Stromal cell of bone marrow (primary cell): Measurements from ENCODE around the gene GAS7.

ENCODE experiments used
- DNase-seq: peaks from one replicate; pipeline ENCODE4 v3.0.0-alpha.2; 2012; ENCODE audit warnings: low read depth

The GAS7 gene

DNA sequence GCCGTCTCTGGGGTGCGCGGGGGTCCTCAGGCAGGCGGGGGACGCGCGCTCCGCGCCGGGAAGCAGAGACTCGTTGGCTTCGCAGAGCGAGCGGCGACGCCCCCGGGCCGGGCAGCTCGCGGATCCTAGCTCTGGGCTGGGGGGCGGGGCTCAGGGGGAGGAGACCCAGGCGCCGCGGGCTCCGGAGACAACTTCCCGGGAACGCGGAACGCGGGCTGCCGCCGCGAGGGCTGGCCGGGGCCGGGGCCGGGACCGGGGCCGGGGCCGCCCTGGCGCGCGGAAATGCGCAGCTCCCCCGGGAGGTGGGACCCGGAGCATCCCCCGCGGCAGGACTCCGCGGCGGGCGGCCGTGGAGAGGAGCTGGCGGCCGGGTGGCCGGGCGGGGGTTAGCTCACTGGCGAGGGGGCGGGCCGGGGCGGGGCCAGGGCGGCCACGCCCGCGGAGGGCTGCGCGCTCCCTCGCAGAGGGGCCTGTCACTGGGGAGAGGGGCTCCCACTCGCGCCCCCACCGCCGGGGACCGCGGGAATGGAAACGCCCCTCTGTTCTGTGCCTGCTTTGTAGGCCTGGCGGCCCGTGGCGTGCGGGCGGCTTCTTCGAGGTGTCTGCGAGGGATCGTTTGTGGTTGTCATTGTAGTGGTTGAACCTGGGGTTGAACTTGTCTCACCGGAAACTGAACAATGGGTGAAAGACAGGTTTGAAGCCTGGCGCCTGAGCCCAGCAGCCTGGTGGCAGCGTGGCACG is at the start of gene GAS7:
GAS7 (minus strand) TSS at position 98 of the 741 bp plus-strand sequence.
- no peak for DNase-seq

DNA sequence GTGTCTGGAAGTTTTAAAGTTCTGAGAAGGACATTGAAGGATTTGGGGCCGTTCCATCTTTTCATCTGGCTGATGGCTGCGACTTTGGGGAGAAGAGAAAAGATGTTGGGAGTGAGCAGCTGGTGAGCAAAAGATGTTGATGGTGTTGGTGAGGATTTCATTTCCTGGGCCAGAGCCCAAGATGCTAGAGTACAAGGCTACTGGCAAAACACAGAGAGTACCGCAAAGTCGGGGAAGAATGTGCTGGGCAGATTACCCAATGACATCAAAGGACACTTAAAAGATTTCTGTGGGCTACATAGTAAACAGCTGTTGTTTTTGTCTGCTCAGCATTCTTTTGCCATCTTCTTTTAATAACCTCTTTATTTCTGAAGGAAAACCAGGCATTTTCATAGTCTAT is 49.4 kb upstream of the GAS7 start:
- no peak for DNase-seq

DNA sequence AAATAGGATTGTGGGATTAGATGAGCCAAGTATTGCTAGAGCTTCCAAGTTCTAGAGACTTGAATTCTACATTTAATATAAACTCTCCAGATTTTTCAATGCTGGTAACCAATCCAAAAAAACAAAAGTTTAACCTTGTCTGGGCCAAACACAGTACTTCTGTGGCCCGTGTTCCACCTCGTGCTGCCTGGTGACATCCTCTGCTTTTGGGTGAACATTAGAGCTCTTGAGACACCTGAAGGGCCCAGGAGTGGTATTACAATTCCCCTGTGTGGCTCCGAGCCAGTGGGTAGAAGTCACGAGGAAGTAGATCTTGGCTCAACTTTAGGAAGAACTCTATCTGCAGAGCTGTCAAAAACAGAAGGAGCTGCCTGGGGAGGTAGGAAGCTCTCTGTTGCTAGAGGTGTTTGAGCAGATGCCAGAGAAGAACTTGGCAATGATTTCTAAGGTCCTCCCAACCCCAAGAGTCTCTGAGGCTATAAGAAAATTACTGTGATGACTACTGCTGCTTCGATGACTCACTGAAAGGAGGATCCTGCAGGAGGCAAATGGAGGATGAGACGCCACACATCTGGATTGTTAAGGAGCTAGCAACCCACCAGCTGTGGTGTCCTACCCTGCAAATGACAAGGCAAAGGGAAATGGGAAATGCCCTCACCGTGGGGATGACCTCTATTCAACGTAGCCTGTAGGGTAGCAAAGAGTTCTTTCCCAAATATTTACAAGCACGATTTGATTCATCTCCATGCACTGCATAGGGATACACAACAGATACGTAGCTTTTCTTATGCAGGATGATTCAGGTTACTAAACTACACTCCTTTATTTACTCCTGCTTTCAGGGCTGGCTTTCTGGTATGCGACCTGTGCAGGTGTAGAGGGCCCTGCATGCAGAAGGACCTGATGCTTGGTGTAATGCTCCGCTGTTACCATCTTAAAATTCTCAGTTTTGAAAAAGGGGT is 45.8 kb upstream of the GAS7 start:
- DNase-seq = peak; percentile 61

- no peak for DNase-seq
Observed at GRCh38 chr17:10241781-10242180, 43.4 kb upstream of the GAS7 start.

DNA sequence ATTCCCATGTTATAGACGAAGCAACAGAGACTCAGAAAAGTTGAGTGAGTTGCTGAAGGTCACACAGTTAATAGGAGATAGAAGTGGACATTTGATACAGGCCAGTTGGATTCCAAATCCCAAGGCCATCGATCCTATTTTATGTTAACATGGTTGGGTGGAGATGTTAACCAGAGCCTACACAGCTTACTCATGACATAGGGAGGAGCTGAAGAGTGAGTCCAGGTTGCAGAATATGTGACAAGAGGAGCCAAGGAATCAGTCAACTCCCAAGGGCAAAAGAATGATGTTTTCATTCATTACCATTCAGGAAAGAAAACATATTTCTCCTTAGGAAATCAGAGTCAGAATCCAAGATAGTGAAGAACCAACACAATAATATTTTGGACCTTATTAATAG is 40.3 kb upstream of the GAS7 start:
- DNase-seq = no peak

DNA sequence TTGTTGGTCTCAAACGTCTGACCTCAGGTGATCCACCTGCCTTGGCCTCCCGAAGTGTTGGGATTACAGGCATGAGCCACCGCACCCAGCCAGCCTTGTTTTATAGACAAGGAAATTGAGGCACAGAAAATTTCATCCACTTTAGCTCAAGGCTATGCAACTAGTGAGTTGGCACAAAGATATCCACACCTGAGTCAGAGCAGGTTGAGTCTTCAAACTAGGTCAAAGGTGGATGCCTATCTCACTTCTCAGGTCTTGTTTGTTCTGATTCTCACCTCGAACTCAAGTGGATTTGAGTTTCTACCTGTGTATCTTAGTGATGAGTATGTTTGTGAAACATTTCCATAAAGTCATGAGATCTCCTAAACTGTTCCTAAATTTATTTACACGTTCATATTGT is 35.6 kb upstream of the GAS7 start:
- no peak for DNase-seq

DNA sequence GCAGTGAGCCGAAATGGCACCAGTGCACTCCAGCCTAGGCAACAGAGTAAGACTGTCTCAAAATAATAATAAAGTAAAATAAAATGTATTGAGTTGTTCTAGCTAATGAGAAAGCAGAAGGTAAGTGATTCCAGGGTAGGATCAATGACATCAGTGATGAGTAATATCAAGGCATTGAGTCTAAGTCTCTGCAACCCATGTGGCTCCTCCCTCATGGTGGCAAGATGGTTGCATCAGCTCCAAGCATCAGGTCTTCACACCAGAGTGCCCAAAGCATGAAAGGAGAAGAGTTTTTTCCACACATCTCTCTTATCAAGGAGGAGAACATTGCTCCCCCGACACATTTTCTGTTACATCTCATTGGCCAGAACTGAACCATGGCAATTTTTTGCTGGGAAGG is 34.8 kb upstream of the GAS7 start:
- no peak for DNase-seq

- DNase-seq = no peak
Observed at GRCh38 chr17:10229181-10229580, 30.8 kb upstream of the GAS7 start.

- no peak for DNase-seq
Observed at GRCh38 chr17:10226930-10227695, 28.7 kb upstream of the GAS7 start.

GRCh38 chr17:10224582-10225195 is 26.3 kb upstream of the GAS7 start:
- DNase-seq = no peak

DNA sequence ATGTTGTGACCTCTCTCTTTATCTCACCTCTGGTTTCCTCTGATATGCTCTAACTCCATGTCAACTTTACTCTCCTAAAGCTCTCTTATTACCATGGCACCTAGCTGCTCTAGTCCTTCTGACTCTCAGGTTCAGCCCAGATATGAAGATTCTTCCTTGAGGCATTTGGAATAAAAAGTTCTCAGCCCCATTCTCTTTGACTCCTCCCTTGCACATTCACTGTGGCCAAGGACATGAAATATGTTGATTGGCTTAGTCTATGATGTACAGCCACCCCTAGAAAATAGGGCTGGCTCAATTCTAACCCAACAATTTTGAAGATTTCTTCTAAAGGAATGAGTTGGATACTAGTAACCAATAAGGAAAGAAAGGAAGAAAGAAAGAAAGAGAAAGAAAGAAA is 20.8 kb upstream of the GAS7 start:
- no peak for DNase-seq

- no peak for DNase-seq
Observed at GRCh38 chr17:10217916-10218315, 19.5 kb upstream of the GAS7 start.

GRCh38 chr17:10216213-10216938 is 18.0 kb upstream of the GAS7 start:
- no peak for DNase-seq

DNA sequence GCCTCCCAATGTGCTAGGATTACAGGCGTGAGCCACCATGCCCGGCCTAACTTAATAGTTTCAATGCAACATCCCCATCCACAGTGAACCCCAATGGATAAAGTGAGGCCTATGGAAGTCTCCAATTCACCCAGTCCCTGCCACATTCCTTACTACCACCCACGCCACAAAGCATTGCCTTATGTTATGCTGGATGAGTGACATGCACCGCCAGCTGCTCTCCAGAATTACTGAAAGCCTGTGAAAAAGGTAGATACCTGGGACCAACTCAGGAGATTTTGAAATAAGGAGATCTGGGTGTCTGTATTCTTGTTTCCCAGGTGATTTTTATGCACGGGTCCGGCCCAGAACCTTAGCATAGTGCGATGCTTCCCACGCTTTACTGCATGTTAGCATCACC is 16.9 kb upstream of the GAS7 start:
- DNase-seq = no peak

DNA sequence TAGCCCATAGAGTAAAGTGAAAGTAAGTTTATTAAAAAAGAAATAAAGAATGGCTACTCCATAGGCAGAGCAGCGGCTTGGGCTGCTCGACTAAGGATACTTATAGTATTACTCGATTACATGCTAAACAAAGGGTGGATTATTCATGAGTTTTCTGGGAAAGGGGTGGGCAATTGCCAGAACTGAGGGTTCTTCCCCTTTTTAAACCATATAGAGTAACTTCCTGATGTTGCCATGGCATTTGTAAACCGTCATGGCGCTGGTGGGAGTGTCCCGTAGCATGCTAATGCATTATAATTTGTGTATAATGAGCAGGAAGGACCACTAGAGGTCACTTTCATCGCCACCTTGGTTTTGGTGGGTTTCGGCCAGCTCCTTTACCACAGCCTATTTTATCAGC is 13.3 kb upstream of the GAS7 start:
- no peak for DNase-seq

DNA sequence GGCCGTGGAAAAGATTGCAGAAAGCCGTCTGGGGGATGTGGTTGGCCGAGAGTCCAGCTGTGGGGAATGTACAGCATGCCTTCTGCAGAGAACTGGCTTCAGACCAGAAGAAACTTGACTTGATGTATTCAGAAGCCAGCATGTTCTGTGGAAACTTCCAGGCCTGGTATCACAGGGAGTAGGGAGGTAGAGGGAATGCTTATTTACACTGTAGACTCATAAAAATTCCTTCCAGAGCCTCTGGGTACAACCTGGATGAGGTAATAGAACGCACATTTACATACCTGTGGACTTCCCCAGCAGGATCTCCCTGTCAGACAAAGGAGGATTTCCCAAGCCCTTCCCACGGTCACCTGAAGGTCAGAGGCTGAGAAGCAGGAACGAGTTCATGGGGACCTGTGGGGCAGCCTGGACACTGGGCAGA is 11.8 kb upstream of the GAS7 start:
- no peak for DNase-seq

DNA sequence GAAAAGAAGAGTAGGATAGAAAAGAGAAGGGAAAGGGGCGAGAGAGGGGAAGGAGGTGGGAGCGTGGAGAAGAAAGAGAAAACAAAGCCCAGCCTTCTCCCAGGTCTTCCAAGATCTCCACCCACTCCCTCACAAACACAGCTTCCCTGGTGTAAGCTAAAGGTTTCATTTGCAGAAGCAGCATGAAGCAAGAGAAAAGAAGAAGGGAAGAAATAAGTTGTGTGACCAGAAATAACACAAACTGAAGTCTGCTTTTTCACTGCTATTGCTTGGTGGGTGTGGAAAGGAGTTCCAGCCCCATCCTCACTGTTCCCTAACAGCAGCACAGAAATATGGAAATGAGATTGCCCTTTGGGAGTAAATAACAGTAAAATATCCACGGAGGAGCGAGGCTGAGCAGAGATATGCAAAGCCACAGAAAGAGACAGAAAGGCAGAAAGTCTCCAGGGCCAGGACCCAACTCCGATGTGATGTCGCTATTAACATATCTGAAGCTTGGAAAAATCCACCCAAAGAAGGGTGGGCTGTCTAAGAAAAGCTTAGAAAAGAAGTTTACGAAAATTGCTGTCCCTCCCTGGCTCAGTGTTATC is 10.3 kb upstream of the GAS7 start:
- no peak for DNase-seq

- no peak for DNase-seq
Observed at GRCh38 chr17:10207153-10207552, 8.7 kb upstream of the GAS7 start.

DNA sequence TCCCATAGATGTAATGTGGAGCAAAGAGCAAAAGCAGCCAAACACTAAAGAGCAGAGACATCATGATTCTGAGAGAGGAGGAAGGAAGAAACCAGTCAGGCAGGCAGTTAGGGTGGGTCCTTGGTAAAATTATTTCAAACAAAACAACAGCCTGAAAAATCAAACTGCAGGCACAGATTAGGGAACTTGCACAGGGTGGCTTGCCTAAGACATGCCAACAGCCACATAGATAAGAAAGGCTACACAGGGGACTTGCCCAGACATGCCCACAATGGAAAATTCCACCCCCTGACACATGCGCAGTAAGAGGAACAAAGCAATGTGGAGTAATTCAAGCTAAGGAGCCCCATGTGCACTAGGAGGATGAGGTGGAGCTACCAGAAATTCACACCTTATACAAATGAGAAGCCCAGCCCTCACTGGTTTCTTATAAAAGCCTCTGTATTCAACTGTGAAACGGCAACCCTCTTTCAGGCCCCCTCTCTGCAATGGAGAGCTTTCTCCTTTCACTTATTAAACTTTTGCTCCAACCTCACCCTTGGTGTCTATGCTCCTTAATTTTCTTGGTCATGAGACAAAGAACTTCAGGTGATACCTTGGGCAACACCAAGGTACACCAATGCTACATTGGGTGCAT is 7.3 kb upstream of the GAS7 start:
- no peak for DNase-seq

DNA sequence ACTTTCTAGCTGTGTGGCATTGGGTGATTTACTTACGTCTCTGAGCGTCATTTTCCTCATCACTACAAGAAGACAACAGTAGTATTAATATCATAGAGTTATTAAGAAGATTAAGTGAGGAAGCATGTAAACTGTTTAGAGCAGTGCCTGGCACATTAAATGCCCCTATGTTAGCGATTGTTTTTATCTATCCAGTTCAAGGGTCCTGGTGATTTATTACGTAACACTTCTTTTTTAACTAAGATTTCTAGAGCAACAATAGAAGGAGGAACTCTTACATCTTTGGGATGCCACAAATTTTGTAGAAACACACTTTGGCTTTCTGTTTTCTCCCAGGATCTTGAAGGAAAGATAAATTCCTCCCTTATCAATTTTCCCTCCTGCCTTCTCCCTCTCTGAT is 3.3 kb upstream of the GAS7 start:
- no peak for DNase-seq

GRCh38 chr17:10200645-10201044 is 2.2 kb upstream of the GAS7 start:
- DNase-seq = no peak
